D721Med (cell line): ENCODE measurements around the gene BTNL2.
A peak's percentile ranks its signal among the peaks of the same experiment; 100 is the strongest.

Source experiments
- DNase-seq: peaks from one replicate; pipeline ENCODE4 v3.0.0; 2011; ENCODE audit warnings: low spot score; ENCODE audit not compliant: insufficient read length
- FAIRE-seq: peaks from 2 replicates; lab custom pipeline; 2011; peaks lifted over from hg19 to GRCh38; lab: Jason Lieb, UNC
- TF ChIP-seq, protein P1 (sequence below): IDR thresholded peaks from 2 replicates; pipeline ENCODE4 v1.5.1; 2012; ENCODE audit warnings: mild to moderate bottlenecking, control low read depth; ENCODE audit not compliant: insufficient read depth; ENCODE audit errors: missing control alignments

The BTNL2 gene

DNA sequence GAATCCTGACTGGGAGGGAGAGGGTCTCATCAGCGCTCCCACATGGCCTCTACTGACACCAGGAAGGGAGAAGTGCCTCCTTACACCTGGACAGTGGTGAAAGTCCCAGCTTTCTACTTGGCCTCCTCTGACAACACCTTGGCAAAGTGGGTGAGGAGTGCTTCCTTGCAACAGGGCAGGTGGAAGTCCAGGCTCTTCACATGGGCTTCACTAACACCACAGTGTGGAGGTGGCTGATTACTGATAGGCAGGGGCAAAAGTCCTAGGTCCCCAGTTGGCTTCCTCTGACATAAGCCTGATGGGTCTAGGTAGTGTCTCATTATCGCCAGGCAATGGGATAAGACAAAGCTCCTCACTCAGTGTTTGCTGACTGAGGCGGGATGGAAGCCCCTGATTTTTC is 23.2 kb upstream of the BTNL2 start:
- DNase-seq = no peak
- TF ChIP-seq, protein P1, sequence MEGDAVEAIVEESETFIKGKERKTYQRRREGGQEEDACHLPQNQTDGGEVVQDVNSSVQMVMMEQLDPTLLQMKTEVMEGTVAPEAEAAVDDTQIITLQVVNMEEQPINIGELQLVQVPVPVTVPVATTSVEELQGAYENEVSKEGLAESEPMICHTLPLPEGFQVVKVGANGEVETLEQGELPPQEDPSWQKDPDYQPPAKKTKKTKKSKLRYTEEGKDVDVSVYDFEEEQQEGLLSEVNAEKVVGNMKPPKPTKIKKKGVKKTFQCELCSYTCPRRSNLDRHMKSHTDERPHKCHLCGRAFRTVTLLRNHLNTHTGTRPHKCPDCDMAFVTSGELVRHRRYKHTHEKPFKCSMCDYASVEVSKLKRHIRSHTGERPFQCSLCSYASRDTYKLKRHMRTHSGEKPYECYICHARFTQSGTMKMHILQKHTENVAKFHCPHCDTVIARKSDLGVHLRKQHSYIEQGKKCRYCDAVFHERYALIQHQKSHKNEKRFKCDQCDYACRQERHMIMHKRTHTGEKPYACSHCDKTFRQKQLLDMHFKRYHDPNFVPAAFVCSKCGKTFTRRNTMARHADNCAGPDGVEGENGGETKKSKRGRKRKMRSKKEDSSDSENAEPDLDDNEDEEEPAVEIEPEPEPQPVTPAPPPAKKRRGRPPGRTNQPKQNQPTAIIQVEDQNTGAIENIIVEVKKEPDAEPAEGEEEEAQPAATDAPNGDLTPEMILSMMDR = no peak
- no peak for FAIRE-seq

DNA sequence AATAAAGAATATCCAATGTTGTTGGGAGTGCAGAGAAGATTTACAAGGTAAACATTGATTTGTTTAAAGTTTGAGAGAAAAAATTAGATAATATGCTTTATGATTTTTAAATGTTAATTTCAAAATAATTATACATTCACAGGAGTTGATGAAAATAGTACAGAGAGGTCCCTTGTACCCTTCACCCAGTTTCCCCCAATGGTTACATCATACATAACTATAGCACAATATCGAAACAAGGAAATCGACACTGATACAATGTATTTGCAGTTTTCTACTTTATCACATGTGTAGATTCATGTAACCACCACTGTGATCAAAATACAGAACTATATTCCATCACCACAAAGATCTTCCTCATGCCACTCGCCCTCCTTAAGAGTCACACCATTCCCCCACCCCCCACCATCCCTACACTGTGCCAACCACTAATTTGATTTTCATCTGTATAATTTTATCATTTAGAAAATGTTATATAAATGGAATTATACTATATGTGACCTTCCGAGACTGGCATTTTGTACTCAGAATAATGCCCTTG is 21.0 kb upstream of the BTNL2 start:
- no peak for FAIRE-seq
- TF ChIP-seq, protein P1 = no peak
- DNase-seq = no peak

DNA sequence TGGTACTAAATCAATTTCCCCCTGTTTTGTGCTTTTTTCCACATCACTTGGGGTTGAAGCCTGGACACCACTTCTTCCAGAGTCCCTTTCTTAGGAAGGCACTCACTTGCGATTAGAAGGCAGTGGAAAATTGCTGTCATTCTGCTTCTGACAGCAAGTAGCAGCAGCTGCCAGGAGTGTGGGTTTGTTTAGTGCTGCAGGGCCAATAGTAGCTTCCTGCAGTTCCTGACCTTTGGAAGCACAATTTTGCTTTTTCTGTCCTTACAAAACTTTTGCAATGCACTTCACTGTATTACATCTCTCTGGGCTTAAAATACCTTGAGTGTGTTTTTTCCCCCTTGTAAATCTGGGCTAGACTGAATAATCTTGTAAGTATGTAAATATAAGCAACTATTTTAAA is 20.2 kb upstream of the BTNL2 start:
- DNase-seq (no peak), FAIRE-seq (no peak)

DNA sequence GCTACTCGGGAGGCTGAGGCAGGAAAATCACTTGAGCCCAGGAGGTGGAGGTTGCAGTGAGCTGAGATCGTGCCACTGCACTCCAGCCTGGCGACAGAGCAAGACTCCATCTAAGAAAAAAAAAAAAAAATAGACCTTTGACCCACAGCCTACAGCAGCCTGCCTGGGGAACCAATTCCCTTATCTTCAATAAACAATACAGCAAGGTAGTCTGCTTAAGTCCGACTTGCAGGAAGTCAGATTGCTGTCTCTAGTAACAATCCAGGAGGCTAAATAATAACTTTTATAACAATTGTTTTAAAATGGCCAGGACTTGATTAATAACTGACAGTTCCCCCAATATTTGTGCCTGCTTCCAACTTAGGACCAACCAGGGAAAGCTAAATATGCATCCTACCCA is 19.4 kb upstream of the BTNL2 start:
- FAIRE-seq (no peak), DNase-seq (no peak)
- TF ChIP-seq, protein P1 = no peak

More for the DNA sequence above, 20.2 kb upstream of the BTNL2 start:
- TF ChIP-seq, protein P1 = no peak

DNA sequence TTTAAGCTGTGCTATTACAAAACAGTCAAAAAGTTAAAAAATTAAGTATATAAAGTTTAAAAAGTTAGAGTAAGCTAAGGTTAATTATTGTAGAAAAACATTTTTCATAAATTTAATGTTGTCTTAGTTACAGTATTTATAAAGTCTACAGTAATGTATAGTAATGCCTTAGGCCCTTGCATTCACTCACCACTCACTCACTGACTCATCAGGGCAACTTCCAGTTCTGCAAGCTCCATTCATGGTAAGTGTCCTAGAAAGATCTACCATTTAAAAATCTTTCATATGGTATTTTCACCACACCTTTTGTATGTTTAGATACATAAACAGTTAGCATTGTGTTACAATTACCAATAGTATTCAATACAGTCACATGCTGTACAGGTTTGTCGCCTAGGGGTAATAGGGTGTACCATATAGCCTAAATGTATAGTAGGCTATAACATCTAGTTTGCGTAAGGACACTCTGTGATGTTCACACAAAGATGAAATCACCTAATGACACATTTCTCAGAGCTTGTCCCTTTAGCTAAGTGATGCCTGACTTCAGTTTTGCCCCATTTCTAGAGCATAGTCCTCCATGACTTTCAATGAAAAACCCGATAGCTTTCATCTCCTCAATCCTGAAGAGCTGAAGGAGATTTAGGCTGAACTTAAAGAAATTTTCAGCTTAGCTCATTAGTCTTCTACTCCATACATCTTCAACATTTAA is 17.8 kb upstream of the BTNL2 start:
- DNase-seq = no peak
- TF ChIP-seq, protein P1 = no peak
- FAIRE-seq = no peak

DNA sequence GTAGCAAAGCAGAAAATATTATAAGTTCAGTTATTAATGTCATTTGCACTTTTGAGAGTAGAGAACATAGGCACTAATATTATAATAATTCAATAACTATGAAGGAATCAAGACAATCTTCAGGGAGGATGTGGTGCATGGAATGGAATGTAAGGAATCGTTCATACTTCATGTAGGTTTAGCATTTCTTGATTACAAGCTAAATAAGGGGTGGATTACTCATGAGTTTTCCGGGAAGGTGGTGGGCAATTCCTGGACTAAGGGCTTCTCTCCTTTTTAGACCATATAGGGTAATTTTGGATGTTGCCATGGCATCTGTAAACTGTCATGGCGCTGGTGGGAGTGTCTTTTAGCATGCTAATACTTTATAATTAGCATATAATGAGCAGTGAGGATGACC is 9.1 kb upstream of the BTNL2 start:
- FAIRE-seq (no peak), DNase-seq (no peak)
- TF ChIP-seq, protein P1 = no peak

DNA sequence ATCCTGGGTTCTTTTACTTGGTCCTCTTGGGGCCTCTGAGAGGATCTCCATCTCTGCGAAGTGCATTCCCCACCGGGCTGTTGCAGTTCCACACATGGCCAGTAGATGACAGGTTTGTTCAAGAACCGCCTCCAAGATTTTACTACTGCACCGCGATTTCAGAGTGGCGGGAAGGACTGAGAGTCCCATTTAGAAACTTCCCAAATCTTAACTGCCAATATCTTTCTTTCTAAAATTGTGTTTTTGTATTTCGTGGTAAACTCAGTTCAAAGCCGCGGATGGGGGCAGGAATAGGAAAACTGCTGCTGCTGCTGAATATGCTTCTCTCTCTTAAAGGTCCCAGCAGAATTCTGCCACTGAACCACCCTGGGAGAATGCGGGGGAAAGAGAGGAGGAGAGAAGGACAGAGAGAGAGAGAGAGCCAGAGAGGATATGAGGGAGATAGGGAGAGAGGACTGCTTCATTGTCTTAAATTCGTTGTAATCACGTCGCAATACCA is 8.6 kb upstream of the BTNL2 start:
- no peak for DNase-seq
- TF ChIP-seq, protein P1 = peak; percentile 85
- FAIRE-seq = no peak
